DMS153 treated with DMSO at 0.1 percent for 48 hours (cell line): ENCODE data around the gene CPLANE2.
"Not testable (repeated sequence)": the region's sequence is repeated elsewhere in the genome, so short reads cannot be mapped to it uniquely, and the experiment has no call there.

Source experiments
- DNase-seq: peaks from one replicate; lab custom pipeline; 2025; ENCODE audit not compliant: unreplicated experiment; lab: John Stamatoyannopoulos, UW

Gene CPLANE2

DNA sequence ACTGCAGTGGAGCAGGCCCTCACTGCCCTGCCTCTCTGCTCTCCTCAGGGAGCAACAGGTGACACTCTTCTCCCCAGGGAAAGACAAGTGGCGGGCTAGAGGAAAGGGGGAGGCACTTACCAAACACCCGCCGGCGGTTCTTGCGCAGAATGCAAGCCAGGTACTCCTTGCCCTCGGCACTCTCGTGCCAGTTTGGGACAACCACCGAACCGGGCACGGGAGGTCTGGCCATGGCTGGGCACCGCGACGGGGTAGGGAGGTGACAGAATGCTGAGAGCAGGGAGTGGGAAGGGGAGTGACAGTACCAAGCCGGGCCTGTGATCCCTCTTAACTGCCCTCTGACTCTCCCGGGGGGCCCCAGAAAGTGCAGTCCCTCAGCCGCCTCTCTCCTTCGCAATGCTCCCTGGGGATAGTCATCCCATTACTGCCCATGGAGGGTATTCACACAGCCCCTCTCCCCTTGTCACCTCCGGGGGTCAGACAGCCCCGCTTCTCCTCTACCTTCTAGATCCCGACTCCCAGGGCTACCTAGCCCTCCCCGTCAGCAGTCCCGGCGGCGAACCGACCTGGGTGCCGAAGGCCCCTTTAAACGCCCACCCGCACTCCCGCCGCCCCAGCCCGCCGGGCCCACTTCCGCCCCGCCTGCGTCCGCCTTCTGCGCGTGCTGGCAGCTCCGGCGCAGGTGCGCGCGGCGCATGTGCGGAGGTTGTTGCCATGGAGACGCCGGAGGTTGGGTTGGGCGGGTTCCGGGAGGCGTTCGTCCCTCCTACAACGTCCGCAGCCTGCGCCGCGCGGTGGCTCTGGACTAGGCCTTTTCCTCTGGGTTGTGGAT, at the start of gene CPLANE2:
CPLANE2 (minus strand) TSS at position 673 of the 832 bp plus-strand sequence; CDS start at position 232, 441 bp downstream.
- peak; percentile 78 for DNase-seq

DNA sequence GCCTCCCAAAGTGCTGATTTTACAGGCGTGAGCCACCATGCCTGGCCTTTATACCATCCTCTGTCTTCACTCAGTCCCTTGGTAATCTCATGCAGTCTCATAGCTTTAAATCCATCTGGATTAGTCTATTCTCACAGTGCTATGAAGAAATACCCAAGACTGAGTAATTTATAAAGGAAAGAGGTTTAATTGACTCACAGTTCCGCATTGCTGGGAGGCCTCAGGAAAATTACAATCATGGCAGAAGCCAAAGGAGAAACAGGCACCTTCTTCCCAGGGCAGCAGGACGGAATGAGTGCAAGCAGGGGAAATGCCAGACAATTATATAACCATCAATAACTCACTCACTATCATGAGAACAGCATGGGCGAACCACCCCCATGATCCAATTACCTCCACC, 49.1 kb upstream of the CPLANE2 start:
- no peak for DNase-seq

DNA sequence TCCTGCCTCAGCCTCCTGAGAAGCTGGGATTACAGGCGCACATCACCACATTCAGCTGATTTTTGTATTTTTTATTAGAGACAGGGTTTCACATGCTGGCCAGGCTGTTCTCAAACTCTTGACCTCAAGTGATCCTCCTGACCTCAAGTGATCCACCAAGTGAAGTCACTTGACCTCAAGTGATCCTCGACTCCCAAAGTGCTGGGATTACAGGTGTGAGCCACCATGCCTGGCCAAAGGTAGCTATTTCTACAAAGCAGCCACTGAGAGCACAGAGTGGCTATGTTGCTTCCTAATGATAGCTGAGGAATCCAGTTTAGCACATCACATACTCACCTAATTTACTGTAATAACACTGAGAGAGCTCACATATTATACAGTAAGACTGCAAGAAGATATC, 44.8 kb upstream of the CPLANE2 start:
- DNase-seq, result no peak

- DNase-seq, result no peak
These were observed 42.2 kb upstream of the CPLANE2 start for GRCh38 chr1:16279186-16279585.

- no peak for DNase-seq
These were observed 39.5 kb upstream of the CPLANE2 start for GRCh38 chr1:16276302-16277030.

DNA sequence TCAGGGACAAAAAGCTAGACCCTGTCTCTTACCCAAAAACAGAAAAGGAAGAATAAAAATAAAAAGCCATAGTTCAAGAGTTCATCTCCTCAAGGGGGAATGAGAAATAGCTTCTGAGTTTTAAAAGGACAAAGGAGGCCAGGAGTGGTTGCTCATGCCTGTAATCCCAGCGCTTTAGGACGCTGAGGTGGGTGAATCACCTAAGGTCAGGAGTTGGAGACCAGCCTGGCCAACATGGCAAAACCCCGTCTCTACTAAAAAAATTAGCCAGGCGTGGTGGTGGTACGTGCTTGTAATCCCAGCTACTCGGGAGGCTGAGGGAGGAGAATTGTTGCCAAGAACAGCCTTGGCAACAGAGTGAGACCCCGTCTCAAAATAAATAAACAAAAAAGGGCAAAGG, 38.6 kb upstream of the CPLANE2 start:
- DNase-seq, result no peak

DNA sequence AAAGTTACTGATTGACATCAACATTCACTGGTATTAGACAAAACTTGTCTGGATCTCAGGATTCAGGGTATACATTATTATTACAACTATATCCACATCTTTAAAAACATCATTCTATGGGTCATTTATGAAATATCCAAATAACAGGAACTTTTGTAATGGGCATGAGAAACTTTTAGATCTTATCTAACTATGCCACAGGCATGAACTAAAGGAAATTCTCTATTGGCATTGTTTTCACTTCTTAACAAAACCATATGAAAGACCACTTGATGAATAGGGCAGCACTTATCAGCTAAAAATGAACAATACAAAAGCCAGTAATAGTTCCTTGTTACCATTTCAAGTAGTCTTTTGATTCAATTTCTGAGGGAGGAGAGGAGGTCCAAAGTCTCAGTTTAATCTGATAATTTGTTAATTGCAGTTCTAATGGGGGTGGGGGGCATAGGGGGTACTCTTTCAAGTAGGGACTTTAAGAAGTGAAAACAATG, 30.8 kb upstream of the CPLANE2 start:
- no peak for DNase-seq

DNA sequence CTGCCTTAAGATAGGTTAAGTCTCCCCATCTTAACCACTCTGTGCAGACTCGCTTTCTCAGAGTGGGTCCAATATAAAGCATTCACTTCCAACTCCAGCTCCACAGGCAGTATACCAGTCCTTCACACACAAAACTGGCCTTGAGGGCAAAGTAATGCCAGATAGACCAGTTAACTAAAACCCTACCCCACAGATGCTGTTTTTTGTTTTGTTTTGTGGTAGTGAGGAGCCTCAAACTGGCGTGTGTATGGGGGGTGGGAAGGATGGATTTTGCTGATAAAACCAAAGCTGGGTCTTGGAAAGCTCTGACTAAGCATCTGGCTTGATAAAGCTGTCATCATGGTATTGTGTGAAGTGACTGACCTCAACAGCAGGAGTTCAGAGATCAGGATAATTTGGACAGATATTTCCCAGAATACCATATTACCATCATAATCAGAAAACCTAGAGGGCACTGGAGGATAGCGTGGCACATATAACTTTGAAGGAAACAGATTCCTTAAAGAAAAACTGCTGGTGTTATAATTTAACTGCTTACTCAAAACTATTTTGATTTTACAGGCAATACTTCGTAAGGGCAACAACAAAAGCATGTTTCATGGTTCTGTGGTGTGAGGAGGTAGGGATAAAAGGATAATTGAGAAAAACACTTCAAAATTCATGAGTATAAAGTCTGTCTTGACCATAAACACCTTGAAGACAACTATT, 29.6 kb upstream of the CPLANE2 start:
- no peak for DNase-seq

DNA sequence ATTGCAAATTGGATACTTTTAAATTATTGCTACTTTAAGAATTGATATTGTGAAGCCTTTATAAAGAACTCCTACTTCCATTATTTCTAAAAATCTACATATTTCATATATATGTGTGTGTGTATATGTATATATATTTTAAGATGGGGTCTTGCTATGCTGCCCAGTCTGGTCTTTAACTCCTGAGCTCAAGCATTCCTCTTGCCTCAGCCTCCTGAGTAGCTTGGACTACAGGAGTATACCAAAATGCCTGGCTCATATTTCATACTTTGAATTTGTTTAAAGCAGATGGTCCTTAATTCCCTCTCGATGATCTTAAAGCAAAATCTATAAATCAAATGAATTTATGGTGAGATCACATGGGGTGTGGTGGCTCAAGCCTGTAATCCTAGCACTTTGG, 25.1 kb upstream of the CPLANE2 start:
- no peak for DNase-seq

GRCh38 chr1:16260814-16261213, 23.8 kb upstream of the CPLANE2 start:
- DNase-seq, result no peak

- DNase-seq, result no peak
These were observed 21.7 kb upstream of the CPLANE2 start for GRCh38 chr1:16258591-16259135.

- DNase-seq, result no peak
These were observed 21.0 kb upstream of the CPLANE2 start for GRCh38 chr1:16257968-16258367.

GRCh38 chr1:16257556-16257955, 20.6 kb upstream of the CPLANE2 start:
- not testable (repeated sequence) for DNase-seq

DNA sequence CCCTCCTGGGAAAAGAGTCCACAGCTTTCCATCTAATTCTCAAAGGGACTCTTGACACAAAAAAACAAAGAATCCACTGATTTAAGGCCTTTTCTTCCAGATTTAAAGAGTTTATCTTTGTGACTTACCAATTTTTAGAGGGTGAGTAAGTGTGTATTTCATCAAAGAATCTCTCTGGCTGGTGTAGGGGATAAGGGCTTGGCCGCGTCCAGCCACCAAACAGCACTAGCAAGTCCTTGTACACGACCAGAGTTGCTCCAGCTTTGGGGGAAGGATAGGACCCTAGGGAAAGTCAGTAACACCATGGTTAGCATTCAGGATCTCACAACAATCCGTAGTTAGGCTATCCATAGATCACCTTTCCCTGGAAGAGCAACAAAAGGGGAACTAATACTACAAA, 19.5 kb upstream of the CPLANE2 start:
- DNase-seq, result no peak

GRCh38 chr1:16254263-16254928, 17.4 kb upstream of the CPLANE2 start:
- DNase-seq, result no peak

DNA sequence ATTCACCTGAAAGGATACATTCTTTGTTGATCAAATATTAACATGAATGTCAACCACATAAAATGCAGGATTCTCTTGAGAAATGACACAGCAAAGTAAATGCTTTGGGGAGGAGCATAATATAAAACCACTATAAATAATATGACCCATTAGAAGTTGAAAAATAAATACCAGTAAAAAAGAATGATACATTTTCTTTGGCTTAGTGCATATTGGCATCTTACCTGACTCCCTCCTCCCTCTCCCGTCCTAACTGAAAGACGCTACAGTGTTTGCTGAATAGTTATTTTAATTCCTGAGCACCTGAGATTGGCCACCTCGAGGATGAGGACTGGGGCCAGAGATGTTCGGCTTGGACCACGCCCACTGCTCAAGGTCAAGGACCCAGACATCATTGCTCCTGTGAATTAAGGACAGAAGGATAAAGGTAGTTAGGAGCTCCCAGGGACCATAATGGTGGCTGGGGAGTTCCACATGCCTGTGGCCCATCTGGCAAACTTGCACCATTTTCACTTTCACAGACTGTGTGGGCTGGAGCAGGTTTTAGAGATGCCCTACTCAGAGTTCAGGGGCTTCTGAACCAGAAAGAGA, 16.4 kb upstream of the CPLANE2 start:
- DNase-seq, result no peak

DNA sequence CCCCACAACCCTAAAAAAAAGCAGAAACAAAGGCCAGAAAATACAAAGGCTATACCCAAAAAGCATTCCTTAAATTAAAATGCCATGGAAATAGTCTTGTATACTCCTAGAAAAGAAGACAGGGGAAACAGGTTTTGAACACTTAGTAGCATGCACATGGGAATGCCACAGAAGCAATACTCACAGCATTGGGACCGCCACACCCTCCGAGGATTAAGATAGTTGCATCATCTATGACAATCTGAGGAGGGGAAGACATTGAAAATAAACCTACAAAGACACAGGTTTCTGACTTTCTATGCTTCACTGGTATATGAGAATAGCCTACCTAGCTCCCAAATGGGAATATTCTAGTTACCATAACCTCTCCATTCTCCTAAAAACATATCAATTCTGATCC, 15.9 kb upstream of the CPLANE2 start:
- no peak for DNase-seq

- no peak for DNase-seq
These were observed 14.4 kb upstream of the CPLANE2 start for GRCh38 chr1:16251381-16251780.

DNA sequence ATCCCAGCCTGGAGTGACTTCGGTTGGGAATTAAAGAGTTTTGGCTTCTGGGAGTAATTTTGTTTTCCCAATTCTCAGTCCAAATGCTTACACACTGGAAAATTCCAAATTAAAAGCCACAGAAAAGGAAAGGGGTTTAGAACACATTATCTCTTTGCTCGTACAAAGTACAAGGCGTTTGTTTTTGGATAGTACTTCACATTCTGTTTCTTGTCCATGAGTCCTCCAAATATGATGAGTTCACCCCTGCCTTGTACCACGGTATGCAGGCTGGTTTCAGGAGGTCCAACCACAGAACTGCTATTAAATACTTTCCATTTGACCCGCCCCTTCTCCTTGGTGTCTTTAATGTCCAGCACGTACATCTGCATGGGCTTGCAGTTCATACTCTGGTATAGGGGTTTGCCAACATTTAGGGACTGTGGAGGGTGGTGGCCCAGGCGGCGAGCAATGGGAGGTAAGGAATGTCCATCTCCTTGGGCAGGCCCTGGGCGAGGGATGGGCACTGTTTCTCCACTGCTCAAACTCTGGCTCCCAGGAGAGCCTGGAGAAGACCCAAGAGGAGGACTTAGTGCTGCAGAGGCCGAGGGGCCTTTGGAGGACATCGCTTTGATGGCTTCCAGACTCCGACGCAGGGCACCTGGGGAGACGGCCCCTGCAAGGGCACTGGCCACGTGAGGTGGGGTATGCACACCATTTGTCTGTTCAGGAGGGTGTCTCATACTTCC, 13.7 kb upstream of the CPLANE2 start:
- no peak for DNase-seq
